BLaER1 treated with 17β-estradiol and CSF1 and Interleukin-3, amounts not matched to agents 10 nM and 100 nM (cell line): Measurements from ENCODE around the gene COPS7B.

Source experiments
- H3K27ac ChIP-seq, 11 experiments: shearing (Covaris generic); formaldehyde crosslinking; 2 replicates each; pipeline ENCODE4 v1.8.1; 2022
- H3K27me3 ChIP-seq, 11 experiments: shearing (Covaris generic); formaldehyde crosslinking; 2 replicates each; pipeline ENCODE4 v1.8.1; 2022
- H3K36me3 ChIP-seq, 11 experiments: shearing (Covaris generic); formaldehyde crosslinking; 2 replicates each; pipeline ENCODE4 v1.8.1; 2022
- H3K4me1 ChIP-seq, 10 experiments: shearing (Covaris generic); formaldehyde crosslinking; 2 replicates each; pipeline ENCODE4 v1.8.1; 2022
- H3K4me2 ChIP-seq, 11 experiments: shearing (Covaris generic); formaldehyde crosslinking; 2 replicates each; pipeline ENCODE4 v1.8.1; 2022
- H3K4me3 ChIP-seq, 10 experiments: shearing (Covaris generic); formaldehyde crosslinking; 2 replicates each; pipeline ENCODE4 v1.8.1; 2022
- H3K9ac ChIP-seq, 11 experiments: shearing (Covaris generic); formaldehyde crosslinking; 2 replicates each; pipeline ENCODE4 v1.8.1; 2022
- H3K9me3 ChIP-seq, 11 experiments: shearing (Covaris generic); formaldehyde crosslinking; replicated peaks in 1 of 11; 2 replicates each; pipeline ENCODE4 v1.8.1; 2022
- H4K20me1 ChIP-seq, 11 experiments: shearing (Covaris generic); formaldehyde crosslinking; 2 replicates each; pipeline ENCODE4 v1.8.1; 2022
- Cebpa-rat ChIP-seq, 11 experiments: shearing (Covaris generic); IDR thresholded peaks; 2 replicates each; pipeline ENCODE4 v1.8.1; 2022

COPS7B gene

DNA sequence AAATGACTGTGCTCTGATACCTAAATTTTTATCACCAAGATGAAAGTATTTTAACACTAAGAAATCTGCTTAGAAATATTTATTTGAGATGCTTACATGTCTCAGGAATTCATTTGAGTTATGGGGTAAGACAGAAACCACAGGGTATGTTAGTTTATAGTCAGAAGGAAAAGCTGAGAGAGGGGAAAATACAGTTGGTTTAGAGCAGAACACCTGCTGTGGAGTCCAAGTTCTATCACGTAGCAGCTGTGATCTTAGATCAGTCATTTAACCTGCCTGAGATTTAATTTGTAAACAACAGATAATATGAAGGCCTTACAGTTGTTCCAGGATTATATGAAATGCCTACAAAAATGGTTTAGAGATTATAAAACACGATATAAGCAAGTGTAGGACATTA is 34.2 kb upstream of the COPS7B start:
- Histone ChIP-seq H3K9me3 (peaks cover 0 to 9% (median 0%) of the 10 kb centered on the region in 11 experiments; a peak in 3 of 22 replicates), H3K4me1 (peaks cover 15 to 46% (median 28%) of the 10 kb centered on the region in 10 experiments), H3K9ac (no peak overlapping the region), H3K27ac (no peak overlapping the region), H3K4me2 (peak overlapping the region in 1 of 11 experiments; percentile 17; a peak in 1 of 22 replicates), H4K20me1 (peaks cover 0 to 8% (median 0%) of the 10 kb centered on the region in 11 experiments; a peak in 5 of 22 replicates), H3K4me3 (no peak overlapping the region), H3K27me3 (no peaks in the 10 kb centered on the region), H3K36me3 (peaks cover 0 to 10% (median 0%) of the 10 kb centered on the region in 11 experiments; a peak in 4 of 22 replicates)
- no peak for TF ChIP-seq Cebpa-rat (IDR thresholded peaks at IDR 0.05)

DNA sequence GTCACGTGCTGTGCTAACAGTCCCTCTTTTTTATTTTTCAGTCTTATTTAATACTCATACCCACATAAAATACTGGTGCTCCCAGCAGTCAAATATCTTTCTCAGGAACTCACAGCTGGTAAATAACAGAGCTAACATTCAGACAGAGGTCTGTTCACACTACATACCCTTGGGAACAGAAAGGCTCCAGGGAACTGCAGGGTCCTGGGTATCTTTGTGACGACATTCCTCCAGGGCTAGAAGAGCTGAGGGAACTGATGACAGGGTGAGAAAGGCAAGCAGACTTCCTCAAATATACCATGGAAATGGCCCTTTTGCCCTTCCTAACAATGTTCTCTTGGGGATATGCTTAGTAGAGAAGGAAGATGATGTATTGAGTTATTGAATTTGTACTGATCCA is 24.5 kb upstream of the COPS7B start:
- no peak for TF ChIP-seq Cebpa-rat (IDR thresholded peaks at IDR 0.05)
- Histone ChIP-seq H3K9me3 (no peaks in the 10 kb centered on the region), H3K4me3 (no peak overlapping the region), H3K4me2 (peak overlapping the region in 10 of 11 experiments; percentile 4 to 59 (median 26); a peak in 15 of 22 replicates), H3K36me3 (peaks cover 0 to 4% (median 0%) of the 10 kb centered on the region in 11 experiments; a peak in 1 of 22 replicates), H4K20me1 (peaks cover 0 to 19% (median 0%) of the 10 kb centered on the region in 11 experiments; a peak in 4 of 22 replicates), H3K27me3 (no peaks in the 10 kb centered on the region), H3K4me1 (peaks cover 30 to 56% (median 43%) of the 10 kb centered on the region in 10 experiments), H3K9ac (no peak overlapping the region), H3K27ac (no peak overlapping the region)

DNA sequence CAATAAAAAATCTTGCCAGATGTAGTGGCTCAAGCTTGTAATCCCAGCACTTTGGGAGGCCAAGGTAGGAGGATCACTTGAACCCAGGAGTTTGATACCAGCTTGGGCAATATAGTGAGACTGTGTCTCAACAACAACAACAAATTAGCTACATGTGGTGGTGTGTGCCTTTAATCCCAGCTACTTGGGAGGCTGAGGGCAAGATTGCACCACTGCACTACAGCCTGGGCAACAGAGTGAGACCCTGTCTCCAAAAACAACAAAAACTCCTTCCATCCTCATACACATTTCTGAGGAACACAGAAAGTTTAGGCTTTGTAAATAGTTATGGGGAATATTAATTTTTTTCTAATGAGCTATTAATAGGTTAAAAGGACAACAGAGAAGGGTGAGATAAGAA is 22.1 kb upstream of the COPS7B start:
- Histone ChIP-seq H3K4me3 (no peak overlapping the region), H3K36me3 (peaks cover 0 to 15% (median 0%) of the 10 kb centered on the region in 11 experiments; a peak in 3 of 22 replicates), H3K27ac (no peak overlapping the region), H4K20me1 (peaks cover 0 to 19% (median 0%) of the 10 kb centered on the region in 11 experiments; a peak in 3 of 22 replicates), H3K9ac (no peak overlapping the region), H3K4me1 (peaks cover 49 to 65% (median 59%) of the 10 kb centered on the region in 10 experiments), H3K27me3 (no peaks in the 10 kb centered on the region), H3K9me3 (no peaks in the 10 kb centered on the region), H3K4me2 (peak overlapping the region in 6 of 11 experiments; percentile 61 to 74 (median 64); a peak in 9 of 22 replicates)
- no peak for TF ChIP-seq Cebpa-rat (IDR thresholded peaks at IDR 0.05)

DNA sequence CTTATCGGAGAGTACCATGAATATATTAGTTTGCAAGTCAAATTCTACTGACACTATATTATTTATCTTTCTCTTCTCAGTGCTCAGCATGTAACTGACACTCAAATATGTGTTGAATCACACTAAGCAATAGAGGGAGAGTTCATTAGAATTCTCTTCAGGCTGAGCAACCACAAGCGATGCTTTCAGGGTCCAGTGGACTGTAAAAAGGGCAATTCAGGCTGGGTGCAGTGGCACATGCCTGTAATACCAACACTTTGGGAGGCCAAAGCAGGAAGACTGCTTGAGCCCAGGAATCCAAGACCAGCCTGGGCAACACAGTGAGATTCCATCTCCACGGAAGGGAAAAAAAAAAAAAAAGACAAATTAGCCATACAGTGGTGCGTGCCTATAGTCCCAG is 21.5 kb upstream of the COPS7B start:
- Histone ChIP-seq H3K4me1 (peaks cover 49 to 67% (median 57%) of the 10 kb centered on the region in 10 experiments), H3K4me2 (peak overlapping the region; percentile 20 to 74 (median 61); a peak in 21 of 22 replicates)
- TF ChIP-seq Cebpa-rat (IDR thresholded peaks at IDR 0.05), result no peak

DNA sequence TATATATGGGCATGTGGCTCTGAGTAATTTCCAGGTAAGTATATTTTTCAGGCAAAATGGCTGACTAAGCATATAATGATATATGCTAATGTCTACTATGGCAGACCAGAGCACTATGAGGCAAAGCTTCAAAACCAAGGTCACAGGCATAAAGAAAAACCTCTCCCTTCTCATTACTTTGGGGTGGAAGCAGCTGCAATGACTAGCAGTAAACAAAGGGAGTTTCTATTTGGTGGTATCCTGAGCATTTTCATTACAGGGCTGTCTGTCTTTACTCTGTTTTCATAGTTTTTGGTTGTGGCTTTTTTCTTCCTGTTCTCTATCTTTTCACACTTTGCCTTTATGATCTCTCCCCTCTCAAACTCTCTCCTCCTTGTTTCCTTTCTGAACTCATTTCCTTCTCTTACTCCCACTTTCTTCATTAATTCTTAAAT is 20.7 kb upstream of the COPS7B start:
- no peaks in the 10 kb centered on the region for H3K9me3 ChIP-seq
- H3K9ac ChIP-seq, result peak overlapping the region in 7 of 11 experiments; percentile 6 to 53 (median 26); a peak in 8 of 22 replicates
- no peak overlapping the region for H3K4me3 ChIP-seq
- peak overlapping the region in 9 of 11 experiments; percentile 5 to 57 (median 29); a peak in 14 of 22 replicates for H3K27ac ChIP-seq
- no peaks in the 10 kb centered on the region for H3K27me3 ChIP-seq
- no peak for TF ChIP-seq Cebpa-rat (IDR thresholded peaks at IDR 0.05)
- H3K36me3 ChIP-seq, result peaks cover 0 to 15% (median 0%) of the 10 kb centered on the region in 11 experiments; a peak in 3 of 22 replicates
- peak overlapping the region; percentile 20 to 74 (median 61); a peak in 21 of 22 replicates for H3K4me2 ChIP-seq
- H3K4me1 ChIP-seq, result peaks cover 49 to 70% (median 60%) of the 10 kb centered on the region in 10 experiments
- peaks cover 0 to 19% (median 0%) of the 10 kb centered on the region in 11 experiments; a peak in 3 of 22 replicates for H4K20me1 ChIP-seq

More for the DNA sequence above, 21.5 kb upstream of the COPS7B start:
- Histone ChIP-seq H3K9ac (peak overlapping the region in 5 of 11 experiments; percentile 5 to 50 (median 23); a peak in 5 of 22 replicates), H4K20me1 (peaks cover 0 to 19% (median 0%) of the 10 kb centered on the region in 11 experiments; a peak in 3 of 22 replicates), H3K27ac (peak overlapping the region in 8 of 11 experiments; percentile 8 to 57 (median 30); a peak in 12 of 22 replicates), H3K36me3 (peaks cover 0 to 15% (median 0%) of the 10 kb centered on the region in 11 experiments; a peak in 3 of 22 replicates), H3K27me3 (no peaks in the 10 kb centered on the region), H3K9me3 (no peaks in the 10 kb centered on the region), H3K4me3 (no peak overlapping the region)

DNA sequence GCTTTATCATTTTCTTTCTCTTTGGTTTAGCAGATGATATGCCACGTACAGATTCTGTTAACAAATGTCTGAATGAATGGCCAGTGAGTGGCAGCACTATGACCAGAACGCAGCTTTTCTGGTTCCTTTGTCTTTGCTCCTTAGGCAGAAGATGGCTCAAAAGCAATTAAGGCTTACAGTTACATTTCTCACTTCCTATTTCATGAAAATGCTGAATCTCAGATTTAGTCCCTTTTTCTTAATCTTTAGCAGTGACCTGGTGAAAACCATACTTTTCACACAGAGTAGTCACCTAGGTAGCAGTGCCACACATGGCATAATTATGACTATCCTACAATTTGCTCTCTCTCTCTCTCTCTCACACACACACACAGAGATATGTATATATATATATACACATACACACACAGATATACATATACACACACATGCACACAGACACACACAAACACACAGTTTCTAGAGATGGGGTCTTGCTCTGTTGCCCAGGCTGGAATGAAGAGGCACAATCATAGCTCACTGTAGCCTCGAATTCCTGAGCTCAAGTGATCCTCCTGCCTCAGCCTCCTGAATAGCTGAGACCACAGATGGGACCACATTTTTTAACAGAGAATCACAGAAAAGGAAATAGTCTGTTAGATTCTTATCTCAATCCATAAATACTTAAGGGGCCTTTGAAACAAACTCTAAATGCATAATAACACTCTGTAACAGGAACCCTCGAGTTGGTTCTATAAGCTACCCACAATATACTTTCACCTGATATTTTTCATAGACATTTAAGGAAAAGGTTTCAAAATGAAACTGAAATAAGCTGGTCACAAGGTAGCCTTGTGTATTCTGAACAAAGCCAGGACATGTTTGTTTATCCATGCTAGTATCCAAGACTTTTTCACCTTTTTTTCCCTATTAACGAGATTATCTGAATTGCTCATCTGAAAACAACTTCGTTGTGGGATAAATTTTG is 16.8 kb upstream of the COPS7B start:
- no peaks in the 10 kb centered on the region for H3K9me3 ChIP-seq
- no peak overlapping the region for H3K4me3 ChIP-seq
- peaks cover 0 to 16% (median 6%) of the 10 kb centered on the region in 11 experiments; a peak in 6 of 22 replicates for H3K36me3 ChIP-seq
- H3K4me2 ChIP-seq, result peak overlapping the region in 4 of 11 experiments; percentile 3 to 72 (median 62); a peak in 6 of 22 replicates
- H3K27me3 ChIP-seq, result no peaks in the 10 kb centered on the region
- H3K9ac ChIP-seq, result no peak overlapping the region
- peaks cover 36 to 60% (median 41%) of the 10 kb centered on the region in 10 experiments for H3K4me1 ChIP-seq
- H4K20me1 ChIP-seq, result peaks cover 0 to 30% (median 0%) of the 10 kb centered on the region in 11 experiments; a peak in 6 of 22 replicates
- no peak overlapping the region for H3K27ac ChIP-seq
- TF ChIP-seq Cebpa-rat (IDR thresholded peaks at IDR 0.05), result no peak

DNA sequence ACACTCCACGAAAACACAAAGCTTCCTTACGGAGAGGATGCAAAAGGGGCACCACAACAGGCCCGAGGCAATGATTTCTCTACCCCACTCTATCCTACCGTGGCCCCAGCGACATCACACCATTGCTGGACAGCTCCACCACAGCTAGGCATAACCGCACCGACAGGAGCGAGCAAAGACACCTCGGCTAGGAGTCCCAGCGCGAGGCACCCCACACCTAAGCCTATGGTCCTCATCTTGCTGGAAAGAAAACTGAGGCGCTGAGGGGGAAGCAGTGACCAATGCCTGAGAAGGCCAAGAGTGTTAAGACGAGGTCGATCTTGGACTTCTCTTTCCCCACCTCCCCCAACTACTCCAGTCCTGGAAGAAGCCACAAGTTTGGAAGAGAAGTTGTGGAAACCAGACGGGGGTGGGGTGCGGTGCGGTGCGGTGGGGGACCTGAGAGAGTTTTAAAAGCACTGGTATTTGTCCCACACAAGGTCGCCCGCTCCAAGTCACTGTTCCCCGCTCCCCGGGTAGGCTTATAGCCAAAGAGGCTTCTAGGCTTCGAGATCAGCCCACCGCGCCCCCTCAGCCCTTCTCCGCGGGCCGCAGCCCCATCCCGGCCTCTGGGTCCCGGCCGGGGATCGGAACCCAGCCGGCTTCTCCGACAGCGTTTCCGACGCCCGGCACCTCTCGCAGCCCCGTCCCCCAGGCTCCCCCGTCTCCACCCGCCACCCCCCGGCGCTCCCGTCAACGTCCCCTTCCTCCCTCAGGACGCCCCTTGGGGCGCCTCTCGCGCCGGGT is 5.9 kb upstream of the COPS7B start:
- no peak for TF ChIP-seq Cebpa-rat (IDR thresholded peaks at IDR 0.05)
- Histone ChIP-seq H3K4me2 (peak overlapping the region; percentile 80 to 100 (median 97)), H3K27ac (peak overlapping the region; percentile 44 to 82 (median 75); a peak in 21 of 22 replicates), H3K4me1 (peaks cover 36 to 51% (median 44%) of the 10 kb centered on the region in 10 experiments), H3K4me3 (peak overlapping the region; percentile 86 to 93 (median 90)), H3K36me3 (peaks cover 0 to 19% (median 7%) of the 10 kb centered on the region in 11 experiments; a peak in 8 of 22 replicates), H3K27me3 (no peaks in the 10 kb centered on the region), H4K20me1 (peaks cover 5 to 40% (median 21%) of the 10 kb centered on the region in 11 experiments; a peak in 18 of 22 replicates), H3K9me3 (no peaks in the 10 kb centered on the region), H3K9ac (peak overlapping the region; percentile 83 to 88 (median 86))
